ENCODE data around the gene SHFL. TPM values are rescaled to one million over a fixed set of nuclear protein-coding genes. Genes with fewer than 3 reads are reported as not detected.
A peak's percentile ranks its signal among the peaks of the same experiment; 100 is the strongest.

SHFL gene
- total RNA-seq, 1 donor from 2014 or later = 16.8 TPM

DNA sequence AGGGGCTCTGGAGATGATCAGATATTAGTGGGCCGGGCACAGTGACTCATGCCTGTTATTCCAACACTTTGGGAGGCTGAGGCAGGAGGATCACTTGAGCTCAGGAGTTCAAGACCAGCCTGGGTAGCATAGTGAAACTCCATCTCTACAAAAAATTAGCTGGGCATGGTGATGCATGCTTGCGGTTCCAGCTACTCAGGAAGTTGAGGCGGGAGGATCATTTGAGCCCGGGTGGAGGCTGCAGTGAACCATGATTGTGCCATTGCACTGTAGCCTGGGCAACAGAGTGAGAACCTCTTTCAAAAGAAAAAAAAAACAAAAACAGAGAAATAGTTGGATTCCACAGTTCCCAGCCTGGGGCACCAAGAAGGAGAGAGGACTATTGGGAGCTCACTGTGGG lies 17.9 kb upstream of the SHFL start:
- no peak for DNase-seq (ENCODE audit: extremely low spot score, unreplicated experiment)
- TF ChIP-seq, protein P1, sequence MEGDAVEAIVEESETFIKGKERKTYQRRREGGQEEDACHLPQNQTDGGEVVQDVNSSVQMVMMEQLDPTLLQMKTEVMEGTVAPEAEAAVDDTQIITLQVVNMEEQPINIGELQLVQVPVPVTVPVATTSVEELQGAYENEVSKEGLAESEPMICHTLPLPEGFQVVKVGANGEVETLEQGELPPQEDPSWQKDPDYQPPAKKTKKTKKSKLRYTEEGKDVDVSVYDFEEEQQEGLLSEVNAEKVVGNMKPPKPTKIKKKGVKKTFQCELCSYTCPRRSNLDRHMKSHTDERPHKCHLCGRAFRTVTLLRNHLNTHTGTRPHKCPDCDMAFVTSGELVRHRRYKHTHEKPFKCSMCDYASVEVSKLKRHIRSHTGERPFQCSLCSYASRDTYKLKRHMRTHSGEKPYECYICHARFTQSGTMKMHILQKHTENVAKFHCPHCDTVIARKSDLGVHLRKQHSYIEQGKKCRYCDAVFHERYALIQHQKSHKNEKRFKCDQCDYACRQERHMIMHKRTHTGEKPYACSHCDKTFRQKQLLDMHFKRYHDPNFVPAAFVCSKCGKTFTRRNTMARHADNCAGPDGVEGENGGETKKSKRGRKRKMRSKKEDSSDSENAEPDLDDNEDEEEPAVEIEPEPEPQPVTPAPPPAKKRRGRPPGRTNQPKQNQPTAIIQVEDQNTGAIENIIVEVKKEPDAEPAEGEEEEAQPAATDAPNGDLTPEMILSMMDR (conservative IDR thresholded peaks at IDR 0.05) = no peak
- no peaks in the 10 kb centered on the region for H3K9me3 Mint-ChIP-seq

DNA sequence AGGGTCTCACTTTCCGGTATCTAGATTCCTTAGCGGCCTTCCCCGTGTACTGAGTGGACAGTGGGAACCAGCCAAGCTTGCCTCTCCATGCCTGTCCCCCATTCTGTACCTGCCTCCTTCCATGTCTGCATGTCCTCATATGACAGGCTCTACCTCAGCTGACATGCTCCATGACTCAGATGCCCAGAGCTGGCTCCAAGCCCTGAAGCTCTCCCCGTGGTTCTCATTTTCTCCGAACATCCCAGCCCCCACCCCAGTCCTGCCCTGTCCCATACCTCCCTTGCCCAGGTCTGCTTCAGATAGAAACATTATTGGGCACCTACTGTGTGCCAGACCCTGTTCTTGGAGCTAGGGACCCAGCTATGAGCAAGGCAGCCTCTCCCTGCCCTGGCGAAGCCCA lies 17.1 kb upstream of the SHFL start:
- no peak overlapping the region for H3K27ac Mint-ChIP-seq
- no peaks in the 10 kb centered on the region for H3K4me1 Mint-ChIP-seq (ENCODE audit: unreplicated experiment)

More for the DNA sequence above, 17.9 kb upstream of the SHFL start:
- no peaks in the 10 kb centered on the region for H3K4me1 Mint-ChIP-seq (ENCODE audit: unreplicated experiment)
- H3K27me3 Mint-ChIP-seq = peaks cover 37% of the 10 kb centered on the region
- H3K27ac Mint-ChIP-seq = no peak overlapping the region
- H3K4me3 Mint-ChIP-seq = no peak overlapping the region
- H3K36me3 Mint-ChIP-seq = no peaks in the 10 kb centered on the region

DNA sequence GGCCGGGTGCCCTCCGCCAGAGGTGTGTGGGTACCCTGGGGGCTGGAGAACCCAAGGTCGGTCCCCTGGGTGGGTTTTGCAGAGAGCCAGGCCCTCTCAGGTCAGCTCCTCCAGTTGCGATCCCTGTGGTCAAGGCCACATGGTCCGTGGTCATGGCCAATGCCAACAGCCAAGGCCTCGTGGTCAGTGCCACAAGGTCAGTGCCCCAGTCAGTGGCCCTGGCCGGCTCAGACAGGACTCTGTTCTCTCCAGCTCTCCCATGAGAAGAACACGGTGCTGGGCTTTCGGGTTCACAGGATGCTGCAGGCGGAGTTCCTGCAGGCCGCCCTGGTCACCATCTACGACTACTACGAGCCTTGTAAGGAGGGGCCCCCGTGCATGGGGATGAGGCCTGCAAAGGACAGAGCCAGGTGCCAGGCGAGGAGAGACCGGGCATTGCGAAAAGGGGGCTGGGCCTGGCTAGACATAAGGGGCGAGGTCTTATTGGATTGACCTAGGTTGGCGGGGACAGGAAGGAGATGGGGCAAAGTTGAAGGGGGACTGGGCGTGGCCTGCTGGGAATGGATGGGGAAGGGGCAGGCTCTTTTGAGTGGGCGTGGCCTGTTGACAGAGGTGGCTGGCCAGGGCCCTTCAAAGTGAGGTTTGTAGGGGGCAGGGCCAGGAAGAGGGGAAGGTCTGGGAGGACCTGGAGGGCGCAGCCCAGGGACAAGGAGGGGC lies 15.2 kb upstream of the SHFL start:
- Mint-ChIP-seq H3K36me3 (no peaks in the 10 kb centered on the region), H3K27ac (no peak overlapping the region), H3K4me3 (no peak overlapping the region), H3K4me1 (ENCODE audit: unreplicated experiment) (no peaks in the 10 kb centered on the region), H3K9me3 (no peaks in the 10 kb centered on the region), H3K27me3 (peaks cover 25% of the 10 kb centered on the region)
- TF ChIP-seq, protein P1 (conservative IDR thresholded peaks at IDR 0.05) = no peak
- no peak for DNase-seq (ENCODE audit: extremely low spot score, unreplicated experiment)

More for the DNA sequence above, 17.1 kb upstream of the SHFL start:
- TF ChIP-seq, protein P1 (conservative IDR thresholded peaks at IDR 0.05) = no peak
- no peaks in the 10 kb centered on the region for H3K9me3 Mint-ChIP-seq
- H3K4me3 Mint-ChIP-seq = no peak overlapping the region
- H3K36me3 Mint-ChIP-seq = no peaks in the 10 kb centered on the region
- no peak for DNase-seq (ENCODE audit: extremely low spot score, unreplicated experiment)
- peaks cover 31% of the 10 kb centered on the region for H3K27me3 Mint-ChIP-seq

DNA sequence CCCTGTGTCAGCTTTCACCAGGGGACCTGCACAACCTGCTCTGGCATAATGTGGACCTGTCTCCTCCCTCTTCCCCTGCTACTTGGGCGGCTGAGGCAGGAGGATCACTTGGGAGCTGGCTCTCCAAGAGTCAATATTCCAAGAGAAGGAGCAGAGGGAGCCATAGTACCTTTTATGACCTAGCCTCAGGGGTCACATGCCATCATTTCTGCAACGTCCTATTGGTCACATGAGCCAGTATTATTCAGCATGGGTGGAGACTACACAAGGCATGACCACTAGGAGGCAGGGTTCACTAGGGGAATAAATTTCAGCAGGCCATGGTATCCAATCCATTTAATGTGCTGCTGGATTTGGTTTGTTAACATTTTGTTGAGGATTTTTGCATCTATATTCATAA lies 12.0 kb upstream of the SHFL start:
- no peak overlapping the region for H3K27ac Mint-ChIP-seq
- H3K4me1 Mint-ChIP-seq (ENCODE audit: unreplicated experiment) = no peaks in the 10 kb centered on the region
- no peaks in the 10 kb centered on the region for H3K36me3 Mint-ChIP-seq
- peaks cover 26% of the 10 kb centered on the region for H3K27me3 Mint-ChIP-seq
- no peak overlapping the region for H3K4me3 Mint-ChIP-seq
- no peaks in the 10 kb centered on the region for H3K9me3 Mint-ChIP-seq
- DNase-seq (ENCODE audit: extremely low spot score, unreplicated experiment) = no peak
- TF ChIP-seq, protein P1 (conservative IDR thresholded peaks at IDR 0.05) = peak; percentile 62

DNA sequence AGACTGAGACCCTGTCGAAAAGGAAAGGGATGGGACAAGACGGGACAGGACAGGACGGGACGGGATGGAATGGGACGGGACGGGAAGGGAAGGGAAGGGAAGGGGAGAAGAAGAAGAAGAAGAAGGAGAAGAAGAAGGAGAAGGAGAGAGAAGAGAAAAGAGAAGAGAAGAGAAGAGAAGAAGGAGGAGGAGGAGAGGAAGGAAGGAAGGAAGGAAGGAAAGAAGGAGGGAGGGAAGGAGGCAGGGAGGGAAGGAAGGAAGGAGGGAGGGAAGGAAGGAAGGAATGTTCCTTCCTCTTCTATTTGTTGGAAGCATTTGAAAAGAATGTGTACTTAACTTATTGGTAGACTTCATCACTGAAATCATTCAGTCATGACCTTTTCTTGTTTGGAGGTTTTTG lies 9.6 kb upstream of the SHFL start:
- TF ChIP-seq, protein P1 (conservative IDR thresholded peaks at IDR 0.05) = no peak
- no peaks in the 10 kb centered on the region for H3K4me1 Mint-ChIP-seq (ENCODE audit: unreplicated experiment)
- no peak overlapping the region for H3K27ac Mint-ChIP-seq
- H3K4me3 Mint-ChIP-seq = no peak overlapping the region
- H3K36me3 Mint-ChIP-seq = no peaks in the 10 kb centered on the region
- no peaks in the 10 kb centered on the region for H3K9me3 Mint-ChIP-seq
- no peak for DNase-seq (ENCODE audit: extremely low spot score, unreplicated experiment)
- peaks cover 21% of the 10 kb centered on the region for H3K27me3 Mint-ChIP-seq
